Measurements from ENCODE around the gene PLBD1.

DNA sequence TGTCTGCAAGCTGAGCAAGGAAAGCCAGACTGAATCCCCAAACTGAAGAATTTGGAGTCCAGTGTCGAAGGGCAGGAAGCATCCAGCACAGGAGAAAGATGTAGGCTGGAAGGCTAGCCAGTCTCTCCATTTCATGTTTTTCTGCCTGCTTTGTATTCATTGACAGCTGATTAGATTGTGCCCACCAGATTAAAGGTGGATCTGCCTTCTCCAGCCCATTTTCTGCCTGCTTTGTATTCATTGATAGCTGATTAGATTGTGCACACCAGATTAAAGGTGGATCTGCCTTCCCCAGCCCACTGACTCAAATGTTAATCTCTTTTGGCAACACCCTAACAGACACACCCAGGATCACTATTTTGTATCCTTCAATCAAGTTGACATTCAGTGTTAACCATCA is 85.3 kb downstream of the PLBD1 start:
- TF ChIP-seq, protein P1, sequence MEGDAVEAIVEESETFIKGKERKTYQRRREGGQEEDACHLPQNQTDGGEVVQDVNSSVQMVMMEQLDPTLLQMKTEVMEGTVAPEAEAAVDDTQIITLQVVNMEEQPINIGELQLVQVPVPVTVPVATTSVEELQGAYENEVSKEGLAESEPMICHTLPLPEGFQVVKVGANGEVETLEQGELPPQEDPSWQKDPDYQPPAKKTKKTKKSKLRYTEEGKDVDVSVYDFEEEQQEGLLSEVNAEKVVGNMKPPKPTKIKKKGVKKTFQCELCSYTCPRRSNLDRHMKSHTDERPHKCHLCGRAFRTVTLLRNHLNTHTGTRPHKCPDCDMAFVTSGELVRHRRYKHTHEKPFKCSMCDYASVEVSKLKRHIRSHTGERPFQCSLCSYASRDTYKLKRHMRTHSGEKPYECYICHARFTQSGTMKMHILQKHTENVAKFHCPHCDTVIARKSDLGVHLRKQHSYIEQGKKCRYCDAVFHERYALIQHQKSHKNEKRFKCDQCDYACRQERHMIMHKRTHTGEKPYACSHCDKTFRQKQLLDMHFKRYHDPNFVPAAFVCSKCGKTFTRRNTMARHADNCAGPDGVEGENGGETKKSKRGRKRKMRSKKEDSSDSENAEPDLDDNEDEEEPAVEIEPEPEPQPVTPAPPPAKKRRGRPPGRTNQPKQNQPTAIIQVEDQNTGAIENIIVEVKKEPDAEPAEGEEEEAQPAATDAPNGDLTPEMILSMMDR (IDR thresholded peaks at IDR 0.05), result no peak
- TF ChIP-seq POLR2AphosphoS5 (IDR thresholded peaks at IDR 0.05), result no peak
